CD14-positive monocyte (primary cell): Measurements from ENCODE around the gene CX3CR1. TPM values are rescaled to one million over a fixed set of nuclear protein-coding genes. Genes with fewer than 3 reads are reported as not detected.

Source experiments
- DNase-seq, 3 donors: peaks; one replicate each; pipeline ENCODE4 v3.0.0-alpha.2; 2011 to 2022
- H2AFZ ChIP-seq: 2 replicates; pipeline ENCODE4 v1.6.0; 2012; ENCODE audit warnings: mild to moderate bottlenecking, low read depth, low read length, inconsistent platforms; ENCODE audit not compliant: insufficient read depth, poor library complexity, severe bottlenecking
- H3K27ac ChIP-seq, 2 donors: 1 replicate in 1 of 2; 2 replicates in 1 of 2; pipeline ENCODE4 v1.5.1; 2012 to 2013; ENCODE audit warnings: low read length in 2 of 2, control low read depth in 1 of 2, inconsistent platforms in 1 of 2, low read depth in 1 of 2, mild to moderate bottlenecking in 1 of 2
- H3K27me3 ChIP-seq, 2 donors: one replicate each; pipeline versions ENCODE4 v1.6.0 to v1.6.1; 2011 to 2013; ENCODE audit warnings: low read length in 2 of 2; ENCODE audit not compliant: control insufficient read depth in 2 of 2, insufficient read depth in 2 of 2
- H3K36me3 ChIP-seq, 2 donors: replicated peaks in 1 of 2; 1 replicate in 1 of 2; 2 replicates in 1 of 2; pipeline versions ENCODE4 v1.5.1 to v1.6.1; 2012 to 2013; ENCODE audit warnings: low read length in 2 of 2, control low read depth in 1 of 2, inconsistent platforms in 1 of 2, mild to moderate bottlenecking in 1 of 2; ENCODE audit not compliant: insufficient read depth in 2 of 2, control insufficient read depth in 1 of 2
- H3K4me1 ChIP-seq, 2 donors: 1 replicate in 1 of 2; 2 replicates in 1 of 2; pipeline versions ENCODE4 v1.5.1 to v1.6.1; 2012 to 2013; ENCODE audit warnings: low read length in 2 of 2, control low read depth in 1 of 2, inconsistent platforms in 1 of 2, mild to moderate bottlenecking in 1 of 2, moderate library complexity in 1 of 2; ENCODE audit not compliant: insufficient read depth in 2 of 2, control insufficient read depth in 1 of 2
- H3K4me2 ChIP-seq: replicated peaks from 2 replicates; pipeline ENCODE3; 2012; ENCODE audit warnings: low read length, moderate library complexity, mild to moderate bottlenecking; ENCODE audit not compliant: poor library complexity, severe bottlenecking; ENCODE audit errors: extremely low read depth
- H3K4me3 ChIP-seq, 3 experiments: fragments of 200-600 bp in 1 of 3; sonication (generic) in 1 of 3; replicated peaks in 1 of 3; 1 replicate in 2 of 3; 2 replicates in 1 of 3; pipeline ENCODE4 v1.5.1; 2011 to 2013; ENCODE audit warnings: low read length in 3 of 3, mild to moderate bottlenecking in 3 of 3, control low read depth in 2 of 3, low read depth in 2 of 3, inconsistent platforms in 1 of 3, moderate library complexity in 1 of 3
- H3K79me2 ChIP-seq: 2 replicates; pipeline ENCODE4 v1.6.0; 2012; ENCODE audit warnings: mild to moderate bottlenecking, control low read depth, inconsistent platforms, low read length, moderate library complexity; ENCODE audit not compliant: insufficient read depth
- H3K9ac ChIP-seq: 2 replicates; pipeline ENCODE4 v1.6.0; 2017; ENCODE audit warnings: low read length, mild to moderate bottlenecking; ENCODE audit not compliant: insufficient read depth, poor library complexity, severe bottlenecking
- H3K9me3 ChIP-seq, 2 donors: replicated peaks in 1 of 2; 1 replicate in 1 of 2; 2 replicates in 1 of 2; pipeline versions ENCODE4 v1.5.1 to v1.6.1; 2012 to 2013; ENCODE audit warnings: low read length in 2 of 2, control low read depth in 1 of 2; ENCODE audit not compliant: control insufficient read depth in 1 of 2, insufficient read depth in 1 of 2
- H4K20me1 ChIP-seq: 2 replicates; pipeline ENCODE4 v1.6.0; 2012; ENCODE audit warnings: mild to moderate bottlenecking, low read length, control low read depth, moderate library complexity; ENCODE audit not compliant: insufficient read depth
- H3K27ac Mint-ChIP-seq, 7 donors: one replicate each; pipeline ENCODE4 v1.8.0; 2020; ENCODE audit warnings: mild to moderate bottlenecking in 7 of 7, mixed read lengths in 7 of 7, moderate library complexity in 6 of 7, inconsistent platforms in 2 of 7
- H3K27me3 Mint-ChIP-seq, 3 donors: one replicate each; pipeline ENCODE4 v1.8.0; 2021 to 2022; ENCODE audit warnings: low read depth in 3 of 3, mild to moderate bottlenecking in 3 of 3, mixed read lengths in 3 of 3, moderate library complexity in 3 of 3, inconsistent platforms in 1 of 3
- H3K36me3 Mint-ChIP-seq, 2 donors: one replicate each; pipeline ENCODE4 v1.8.0; 2020; ENCODE audit warnings: mixed read lengths in 2 of 2, inconsistent platforms in 1 of 2, mild to moderate bottlenecking in 1 of 2
- H3K4me1 Mint-ChIP-seq: one replicate; pipeline ENCODE4 v1.8.0; 2020; ENCODE audit warnings: mild to moderate bottlenecking, mixed read lengths
- H3K4me3 Mint-ChIP-seq, 2 donors: one replicate each; pipeline ENCODE4 v1.8.0; 2020; ENCODE audit warnings: mild to moderate bottlenecking in 2 of 2, mixed read lengths in 2 of 2, moderate library complexity in 1 of 2
- H3K9me3 Mint-ChIP-seq, 7 donors: one replicate each; pipeline ENCODE4 v1.8.0; 2020 to 2022; ENCODE audit warnings: mixed read lengths in 7 of 7, mild to moderate bottlenecking in 6 of 7, moderate library complexity in 6 of 7, inconsistent platforms in 2 of 7
- WGBS: methylation state at CpG from one replicate; pipeline ENCODE4 v1.1.5; 2013; ENCODE audit warnings: missing lambda C conversion rate; ENCODE audit not compliant: insufficient coverage; 5-methylcytosine and 5-hydroxymethylcytosine counted together
- intact Hi-C, 2 donors: fragments of 100-400 bp; cut with micrococcal nuclease; formaldehyde crosslinking; loops; one replicate each; pipeline versions ENCODE4 v1.15.0 to v1.15.1; 2023
- polyA plus RNA-seq, 3 donors: library from polyadenylated mRNA; depleted of rRNA in 1 of 3; unstranded in 2 of 3; stranded (reverse) in 1 of 3; fragments of 300-500 nt in 2 of 3; fragments of >200 nt in 1 of 3; fragmentation: Illumina TruSeq in 2 of 3; gene quantifications; 1 replicate in 2 of 3; 2 replicates in 1 of 3; pipeline ENCODE4 v1.2.3, GENCODE V29; 2012 to 2021
- TF ChIP-seq, protein P1 (sequence below): fragments of 200-600 bp; IDR thresholded peaks from one replicate; pipeline ENCODE4 v1.8.0; 2022; ENCODE audit warnings: antibody characterized with exemption, mild to moderate bottlenecking

Gene CX3CR1
- polyA plus RNA-seq, 3 donors = 25.9 to 405 (median 184) TPM

- Histone ChIP-seq H3K27ac (peak overlapping the region in 1 of 2 donors; percentile 80), H3K36me3 (peaks cover 0 to 5% of the 10 kb centered on the region in 2 donors), H2AFZ (no peak overlapping the region), H4K20me1 (peaks cover 10% of the 10 kb centered on the region), H3K4me2 (no peak overlapping the region), H3K9me3 (no peaks in the 10 kb centered on the region), H3K79me2 (peaks cover 45% of the 10 kb centered on the region), H3K4me1 (peaks cover 57 to 64% of the 10 kb centered on the region in 2 donors), H3K9ac (no peak overlapping the region), H3K4me3 (peak overlapping the region in 1 of 3 experiments; percentile 83), H3K27me3 (no peaks in the 10 kb centered on the region)
- no peak for DNase-seq
- intact Hi-C loops = loop anchor here (5.0 to 10.0 kb wide), 2 partner anchors 35 to 177 kb away; partner anchors contain the start of genes GORASP1 (in 1 of the 2) and TTC21A (in 1 of the 2)
- peak overlapping the region in 1 of 7 donors; percentile 52 for H3K27ac Mint-ChIP-seq
- 94% methylated on average over 5 of the region's 6 CpGs for WGBS
- peaks cover 0 to 3% (median 0%) of the 10 kb centered on the region in 7 donors for H3K9me3 Mint-ChIP-seq
- TF ChIP-seq, protein P1, sequence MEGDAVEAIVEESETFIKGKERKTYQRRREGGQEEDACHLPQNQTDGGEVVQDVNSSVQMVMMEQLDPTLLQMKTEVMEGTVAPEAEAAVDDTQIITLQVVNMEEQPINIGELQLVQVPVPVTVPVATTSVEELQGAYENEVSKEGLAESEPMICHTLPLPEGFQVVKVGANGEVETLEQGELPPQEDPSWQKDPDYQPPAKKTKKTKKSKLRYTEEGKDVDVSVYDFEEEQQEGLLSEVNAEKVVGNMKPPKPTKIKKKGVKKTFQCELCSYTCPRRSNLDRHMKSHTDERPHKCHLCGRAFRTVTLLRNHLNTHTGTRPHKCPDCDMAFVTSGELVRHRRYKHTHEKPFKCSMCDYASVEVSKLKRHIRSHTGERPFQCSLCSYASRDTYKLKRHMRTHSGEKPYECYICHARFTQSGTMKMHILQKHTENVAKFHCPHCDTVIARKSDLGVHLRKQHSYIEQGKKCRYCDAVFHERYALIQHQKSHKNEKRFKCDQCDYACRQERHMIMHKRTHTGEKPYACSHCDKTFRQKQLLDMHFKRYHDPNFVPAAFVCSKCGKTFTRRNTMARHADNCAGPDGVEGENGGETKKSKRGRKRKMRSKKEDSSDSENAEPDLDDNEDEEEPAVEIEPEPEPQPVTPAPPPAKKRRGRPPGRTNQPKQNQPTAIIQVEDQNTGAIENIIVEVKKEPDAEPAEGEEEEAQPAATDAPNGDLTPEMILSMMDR = no peak
- H3K27me3 Mint-ChIP-seq = peaks cover 0 to 2% (median 0%) of the 10 kb centered on the region in 3 donors
- H3K4me3 Mint-ChIP-seq = no peak overlapping the region
- peaks cover 69% of the 10 kb centered on the region for H3K4me1 Mint-ChIP-seq
- H3K36me3 Mint-ChIP-seq = peaks cover 4 to 18% of the 10 kb centered on the region in 2 donors
These were observed 2.2 kb upstream of the CX3CR1 start for GRCh38 chr3:39282057-39282456.

DNA sequence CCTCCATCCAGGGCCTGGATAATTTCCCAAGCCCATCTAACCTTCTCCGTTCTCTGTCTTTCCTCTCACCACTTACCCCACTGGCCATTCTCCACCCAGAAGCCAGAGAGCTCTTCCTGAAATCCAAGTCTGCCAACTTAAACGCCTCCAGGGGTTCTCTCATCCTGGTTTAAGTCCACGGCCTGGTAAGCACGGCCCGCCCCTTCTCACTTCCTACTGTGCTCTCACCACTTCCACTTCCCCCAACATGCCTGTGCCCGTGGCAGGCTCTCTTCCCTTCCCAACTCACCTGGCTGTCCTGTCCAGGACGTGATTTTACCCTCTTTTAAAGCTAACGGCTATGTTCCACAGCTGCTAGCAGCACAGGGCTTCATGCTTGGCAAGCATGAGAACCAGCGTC, 1.7 kb upstream of the CX3CR1 start:
- Histone ChIP-seq H3K36me3 (peaks cover 0 to 8% of the 10 kb centered on the region in 2 donors), H3K27ac (peak overlapping the region; percentile 71 to 80), H3K79me2 (peaks cover 51% of the 10 kb centered on the region), H3K9ac (peak overlapping the region; percentile 62), H3K4me2 (peak overlapping the region; percentile 89), H3K27me3 (no peaks in the 10 kb centered on the region), H3K9me3 (no peaks in the 10 kb centered on the region), H3K4me1 (peaks cover 62 to 69% of the 10 kb centered on the region in 2 donors), H4K20me1 (peaks cover 16% of the 10 kb centered on the region), H3K4me3 (peak overlapping the region; percentile 23 to 83 (median 46)), H2AFZ (peak overlapping the region; percentile 9)
- Mint-ChIP-seq H3K27me3 (peaks cover 0 to 2% (median 0%) of the 10 kb centered on the region in 3 donors), H3K27ac (peak overlapping the region; percentile 77 to 95 (median 93)), H3K4me1 (peaks cover 73% of the 10 kb centered on the region), H3K4me3 (peak overlapping the region; percentile 86 to 100), H3K9me3 (peaks cover 0 to 3% (median 0%) of the 10 kb centered on the region in 7 donors), H3K36me3 (peaks cover 9 to 23% of the 10 kb centered on the region in 2 donors)
- WGBS = 36% methylated on average over 9 of the region's 9 CpGs
- DNase-seq = peak in 2 of 3 donors; percentile 55 to 63
- TF ChIP-seq, protein P1 = no peak
- intact Hi-C loops = loop anchor here (5.0 to 10.0 kb wide), 2 partner anchors 34 to 177 kb away; partner anchors contain the start of genes GORASP1 (in 1 of the 2) and TTC21A (in 1 of the 2)
